Stimulated activated CD4-positive, alpha-beta T cell treated with anti-CD3 and anti-CD28 coated beads, Interleukin-15, amount 100 ng/mL, for 24 hours (primary cell): Measurements from ENCODE around the gene OTOL1.

Source experiments
- DNase-seq: peaks from one replicate; pipeline ENCODE4 v3.0.0-alpha.2; 2020

OTOL1 gene

GRCh38 chr3:161548301-161548700 is 51.7 kb downstream of the OTOL1 start:
- no peak for DNase-seq

DNA sequence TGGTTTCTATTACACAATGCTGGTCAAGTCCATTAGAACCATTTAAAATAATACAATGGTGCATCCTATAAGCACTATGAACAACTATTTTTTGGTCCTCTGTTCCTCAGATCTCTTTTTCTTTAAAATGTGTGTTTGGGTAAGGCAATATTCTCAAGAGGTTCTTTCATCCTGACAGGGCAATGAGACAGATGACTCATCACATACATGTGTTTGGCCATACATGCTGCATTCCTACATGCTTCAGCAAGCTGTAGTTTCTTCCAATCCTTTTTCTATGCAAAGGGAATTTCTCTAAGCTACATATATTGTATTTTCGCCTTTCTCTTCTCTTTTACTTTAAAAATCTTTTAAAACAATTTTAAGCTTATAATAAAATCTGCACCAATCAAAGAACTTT is 52.7 kb downstream of the OTOL1 start:
- DNase-seq: no peak

DNA sequence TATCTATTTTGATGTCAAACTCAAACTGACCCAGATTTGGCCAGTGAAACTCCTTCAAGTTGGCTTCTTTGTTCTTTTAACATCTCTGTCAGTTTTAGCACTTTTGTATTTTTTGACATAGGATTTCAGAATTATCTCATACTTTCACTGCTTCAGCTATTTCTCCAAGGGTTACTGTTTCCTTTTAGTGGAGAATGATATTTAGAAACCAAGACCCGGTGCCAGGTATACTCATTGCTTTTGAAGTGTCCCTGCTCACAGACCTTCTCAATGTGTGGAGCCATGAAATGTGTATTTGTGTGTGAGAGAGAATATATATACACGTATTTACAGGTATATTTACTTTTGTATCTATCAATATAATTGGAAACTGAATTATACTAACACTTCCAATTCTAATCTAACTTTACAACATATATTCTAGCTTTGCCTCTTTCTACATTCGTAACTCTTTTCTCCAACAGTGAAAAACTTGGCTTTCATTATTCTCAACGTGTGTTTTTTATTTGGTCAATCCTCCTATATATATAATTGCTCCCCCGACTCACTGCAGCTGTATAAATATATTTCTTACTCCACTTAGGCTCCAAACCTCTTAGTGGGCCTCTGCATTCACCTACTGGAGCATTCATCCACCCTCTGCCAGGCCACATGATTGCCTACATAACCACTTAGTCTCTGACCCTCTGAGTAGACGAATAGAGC is 54.0 kb downstream of the OTOL1 start:
- no peak for DNase-seq

GRCh38 chr3:161551697-161552096 is 55.1 kb downstream of the OTOL1 start:
- DNase-seq: no peak

DNA sequence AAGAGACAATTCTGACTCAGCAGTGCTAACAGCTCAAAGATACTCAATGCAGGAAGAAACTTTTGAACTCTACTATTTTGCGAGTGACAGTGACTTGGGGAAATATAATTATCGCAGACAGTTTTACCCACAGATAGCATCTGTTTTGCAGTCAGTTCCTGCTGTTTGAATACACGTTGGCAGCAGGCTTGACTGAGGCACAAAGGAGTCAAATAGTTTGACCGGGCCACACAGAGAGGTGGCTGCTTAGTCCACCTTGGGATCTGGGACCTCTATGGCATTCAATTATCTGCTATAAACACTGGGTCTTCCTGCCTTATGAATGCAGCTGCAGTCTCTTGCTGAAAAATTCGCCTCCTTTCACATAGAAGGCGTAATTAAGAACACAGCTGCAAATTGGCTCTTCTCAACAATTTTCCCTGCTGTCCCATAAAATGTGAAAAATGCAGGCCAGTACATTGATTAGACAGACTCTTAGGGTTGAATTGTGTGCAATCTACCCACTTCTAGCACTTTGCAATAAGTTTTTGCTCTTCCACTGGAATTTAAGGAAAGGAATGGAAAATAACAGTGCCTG is 56.5 kb downstream of the OTOL1 start:
- no peak for DNase-seq
